LNCaP clone FGC (cell line): ENCODE data around the gene OVCH1.

ENCODE experiments used
- DNase-seq: peaks from one replicate; pipeline ENCODE4 v3.0.0-alpha.2; 2011; ENCODE audit warnings: low read depth
- H3K4me3 ChIP-seq: 2 replicates; pipeline ENCODE4 v1.5.1; 2011; ENCODE audit warnings: mild to moderate bottlenecking, low read depth, low read length, control low read depth
- TF ChIP-seq, protein P1 (sequence below): IDR thresholded peaks from 2 replicates; pipeline ENCODE4 v1.5.1; 2012; ENCODE audit warnings: mild to moderate bottlenecking; ENCODE audit not compliant: control insufficient read depth, insufficient read depth; ENCODE audit errors: extremely low read depth

OVCH1 gene, protein sequence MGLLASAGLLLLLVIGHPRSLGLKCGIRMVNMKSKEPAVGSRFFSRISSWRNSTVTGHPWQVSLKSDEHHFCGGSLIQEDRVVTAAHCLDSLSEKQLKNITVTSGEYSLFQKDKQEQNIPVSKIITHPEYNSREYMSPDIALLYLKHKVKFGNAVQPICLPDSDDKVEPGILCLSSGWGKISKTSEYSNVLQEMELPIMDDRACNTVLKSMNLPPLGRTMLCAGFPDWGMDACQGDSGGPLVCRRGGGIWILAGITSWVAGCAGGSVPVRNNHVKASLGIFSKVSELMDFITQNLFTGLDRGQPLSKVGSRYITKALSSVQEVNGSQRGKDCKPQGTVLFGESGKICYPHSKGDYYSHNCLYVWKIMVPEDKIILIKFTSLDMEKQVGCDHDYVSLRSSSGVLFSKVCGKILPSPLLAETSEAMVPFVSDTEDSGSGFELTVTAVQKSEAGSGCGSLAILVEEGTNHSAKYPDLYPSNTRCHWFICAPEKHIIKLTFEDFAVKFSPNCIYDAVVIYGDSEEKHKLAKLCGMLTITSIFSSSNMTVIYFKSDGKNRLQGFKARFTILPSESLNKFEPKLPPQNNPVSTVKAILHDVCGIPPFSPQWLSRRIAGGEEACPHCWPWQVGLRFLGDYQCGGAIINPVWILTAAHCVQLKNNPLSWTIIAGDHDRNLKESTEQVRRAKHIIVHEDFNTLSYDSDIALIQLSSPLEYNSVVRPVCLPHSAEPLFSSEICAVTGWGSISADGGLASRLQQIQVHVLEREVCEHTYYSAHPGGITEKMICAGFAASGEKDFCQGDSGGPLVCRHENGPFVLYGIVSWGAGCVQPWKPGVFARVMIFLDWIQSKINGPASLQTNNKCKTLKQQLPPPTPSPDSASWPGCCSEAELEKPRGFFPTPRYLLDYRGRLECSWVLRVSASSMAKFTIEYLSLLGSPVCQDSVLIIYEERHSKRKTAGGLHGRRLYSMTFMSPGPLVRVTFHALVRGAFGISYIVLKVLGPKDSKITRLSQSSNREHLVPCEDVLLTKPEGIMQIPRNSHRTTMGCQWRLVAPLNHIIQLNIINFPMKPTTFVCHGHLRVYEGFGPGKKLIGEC

DNA sequence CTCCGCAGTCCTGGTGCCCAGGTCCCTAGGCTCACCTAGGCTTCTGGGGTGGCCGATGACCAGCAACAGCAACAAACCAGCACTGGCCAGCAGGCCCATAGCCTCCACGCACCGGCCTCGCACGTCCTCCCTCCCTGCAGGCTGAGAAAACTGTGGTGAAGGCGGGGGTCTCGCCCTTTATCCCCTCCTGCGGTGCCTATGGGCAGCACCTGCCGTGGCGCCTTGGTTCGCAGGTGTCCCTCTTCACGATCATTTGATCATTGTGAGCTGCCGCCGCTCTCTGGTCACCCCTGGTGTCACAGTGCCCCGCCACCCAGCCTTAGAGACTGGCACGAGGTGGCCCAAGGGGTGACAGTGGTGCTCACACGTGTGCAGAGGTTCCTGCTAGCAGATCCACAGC, at the start of gene OVCH1:
TSS of gene OVCH1 (minus strand) at position 99 of the 400 bp plus-strand sequence. CDS start at position 99, 0 bp downstream.
- TF ChIP-seq, protein P1, sequence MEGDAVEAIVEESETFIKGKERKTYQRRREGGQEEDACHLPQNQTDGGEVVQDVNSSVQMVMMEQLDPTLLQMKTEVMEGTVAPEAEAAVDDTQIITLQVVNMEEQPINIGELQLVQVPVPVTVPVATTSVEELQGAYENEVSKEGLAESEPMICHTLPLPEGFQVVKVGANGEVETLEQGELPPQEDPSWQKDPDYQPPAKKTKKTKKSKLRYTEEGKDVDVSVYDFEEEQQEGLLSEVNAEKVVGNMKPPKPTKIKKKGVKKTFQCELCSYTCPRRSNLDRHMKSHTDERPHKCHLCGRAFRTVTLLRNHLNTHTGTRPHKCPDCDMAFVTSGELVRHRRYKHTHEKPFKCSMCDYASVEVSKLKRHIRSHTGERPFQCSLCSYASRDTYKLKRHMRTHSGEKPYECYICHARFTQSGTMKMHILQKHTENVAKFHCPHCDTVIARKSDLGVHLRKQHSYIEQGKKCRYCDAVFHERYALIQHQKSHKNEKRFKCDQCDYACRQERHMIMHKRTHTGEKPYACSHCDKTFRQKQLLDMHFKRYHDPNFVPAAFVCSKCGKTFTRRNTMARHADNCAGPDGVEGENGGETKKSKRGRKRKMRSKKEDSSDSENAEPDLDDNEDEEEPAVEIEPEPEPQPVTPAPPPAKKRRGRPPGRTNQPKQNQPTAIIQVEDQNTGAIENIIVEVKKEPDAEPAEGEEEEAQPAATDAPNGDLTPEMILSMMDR: no peak
- DNase-seq: no peak
- no peak within 1 kb of the TSS for H3K4me3 ChIP-seq

DNA sequence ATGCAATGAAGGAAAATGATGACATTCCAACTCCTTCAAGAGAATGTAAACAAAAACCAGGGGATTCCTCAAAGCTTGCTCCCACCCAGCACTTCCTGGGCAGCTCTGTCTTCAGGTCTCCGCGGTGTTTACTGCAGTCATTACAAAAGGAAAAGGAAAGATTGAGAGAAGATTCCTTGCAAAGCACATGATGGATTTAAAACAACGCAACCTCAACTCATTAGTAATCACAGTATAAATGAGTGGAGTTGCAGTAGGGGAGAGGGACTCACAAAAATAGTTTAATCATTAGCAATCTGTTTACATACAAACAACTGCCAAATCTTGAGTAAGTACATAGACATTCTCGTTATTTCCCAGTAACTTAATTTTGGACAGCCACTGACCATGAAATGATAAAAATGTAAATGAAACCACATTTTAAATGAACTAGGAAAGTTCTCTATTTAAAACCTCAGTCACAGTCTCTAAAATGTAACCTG, 49.7 kb upstream of the OVCH1 start:
- no peak overlapping the region for H3K4me3 ChIP-seq
- TF ChIP-seq, protein P1: no peak
- DNase-seq: no peak

DNA sequence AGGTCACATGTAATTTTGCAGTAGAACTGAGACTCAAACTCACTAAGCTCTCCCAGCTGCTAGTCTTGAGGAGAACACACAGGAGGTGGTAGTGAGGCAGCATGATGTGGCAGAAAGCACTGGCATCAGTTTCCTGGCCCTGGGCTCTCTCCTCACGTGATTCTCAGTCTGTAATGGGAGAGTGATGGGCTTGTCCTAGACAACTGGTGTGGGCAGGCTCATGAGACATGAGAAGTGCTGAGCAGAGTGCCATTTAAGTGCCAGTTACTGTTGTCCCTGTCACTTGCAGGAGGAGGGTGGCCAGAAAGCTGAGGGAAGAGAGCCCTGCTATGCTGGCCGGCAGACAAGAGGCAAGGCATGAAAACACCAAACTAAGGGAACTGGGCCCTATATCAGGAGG, 48.5 kb upstream of the OVCH1 start:
- TF ChIP-seq, protein P1: no peak
- H3K4me3 ChIP-seq: no peak overlapping the region
- no peak for DNase-seq

DNA sequence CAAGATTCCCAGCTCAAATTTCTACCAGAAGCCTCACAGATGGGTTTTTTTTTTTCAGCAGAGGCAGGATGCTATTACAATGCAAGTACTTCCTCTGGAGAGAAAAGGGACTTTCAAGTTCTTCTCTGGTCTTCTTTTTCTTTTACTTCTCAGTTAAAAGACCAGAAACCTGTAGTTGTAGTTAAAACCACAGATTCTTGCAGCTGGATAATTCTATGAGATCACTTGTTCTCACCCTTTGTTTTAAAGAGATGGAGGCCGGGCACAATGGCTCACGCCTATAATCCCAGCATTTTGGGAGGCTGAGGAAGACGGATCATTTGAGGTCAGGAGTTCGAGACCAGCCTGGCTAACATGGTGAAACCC, 47.6 kb upstream of the OVCH1 start:
- TF ChIP-seq, protein P1: no peak
- H3K4me3 ChIP-seq: no peak overlapping the region
- DNase-seq: no peak

DNA sequence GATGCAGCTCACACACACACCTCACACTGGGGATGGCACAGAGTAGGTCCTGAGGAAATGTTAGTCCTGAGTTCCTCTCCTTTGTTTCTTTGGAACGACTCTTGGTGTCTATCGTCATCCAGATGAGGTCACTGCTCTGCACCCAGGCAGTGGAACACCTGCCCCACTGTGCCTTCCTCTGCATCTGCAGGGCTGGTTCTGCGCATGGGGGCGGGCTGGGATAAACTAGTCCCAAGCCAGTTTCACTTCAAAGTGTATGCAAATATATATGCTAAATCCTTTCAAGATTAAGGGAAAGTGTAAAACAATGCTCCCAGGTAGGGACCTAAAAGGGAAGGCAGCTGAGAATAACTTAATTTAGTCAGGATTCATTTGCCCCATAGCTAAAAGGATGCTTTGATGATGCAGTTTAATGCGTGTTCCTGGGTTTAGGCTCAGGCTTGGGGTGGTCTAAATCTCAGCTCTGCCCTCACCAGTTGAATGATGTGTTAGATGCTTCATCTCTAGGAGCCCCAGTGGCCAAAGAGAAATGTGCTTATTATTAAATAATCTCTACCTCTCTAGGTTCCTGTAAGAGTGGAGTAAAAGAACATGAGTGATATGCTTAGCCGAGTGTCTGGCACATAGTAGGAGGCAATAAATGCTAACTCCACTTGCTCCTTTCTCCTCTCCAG, 47.1 kb upstream of the OVCH1 start:
- TF ChIP-seq, protein P1: no peak
- H3K4me3 ChIP-seq: no peak overlapping the region
- DNase-seq: no peak

DNA sequence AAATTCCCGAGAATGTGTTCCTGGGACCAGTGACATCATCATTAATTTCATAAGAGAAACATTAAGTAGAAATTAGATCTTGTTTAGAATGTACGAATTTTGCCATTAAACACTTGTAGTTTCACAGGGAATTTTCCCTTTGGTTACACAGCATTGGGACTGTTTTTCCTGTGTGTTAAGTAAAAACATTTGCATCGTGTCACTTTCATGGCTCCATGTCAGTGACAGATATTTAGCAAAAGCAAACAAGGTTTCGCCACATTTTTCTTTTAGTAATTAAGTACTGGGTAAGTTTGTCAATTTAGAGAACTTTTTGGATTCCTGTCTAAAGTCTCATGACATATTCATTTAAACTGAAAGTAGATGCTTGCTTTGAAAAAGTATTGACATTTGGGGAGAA, 45.5 kb upstream of the OVCH1 start:
- no peak overlapping the region for H3K4me3 ChIP-seq
- no peak for DNase-seq
- TF ChIP-seq, protein P1: no peak
